ENCODE results near the gene RXFP4.
"Not testable (repeated sequence)": the region's sequence is repeated elsewhere in the genome, so short reads cannot be mapped to it uniquely, and the experiment has no call there.

RXFP4 gene, protein sequence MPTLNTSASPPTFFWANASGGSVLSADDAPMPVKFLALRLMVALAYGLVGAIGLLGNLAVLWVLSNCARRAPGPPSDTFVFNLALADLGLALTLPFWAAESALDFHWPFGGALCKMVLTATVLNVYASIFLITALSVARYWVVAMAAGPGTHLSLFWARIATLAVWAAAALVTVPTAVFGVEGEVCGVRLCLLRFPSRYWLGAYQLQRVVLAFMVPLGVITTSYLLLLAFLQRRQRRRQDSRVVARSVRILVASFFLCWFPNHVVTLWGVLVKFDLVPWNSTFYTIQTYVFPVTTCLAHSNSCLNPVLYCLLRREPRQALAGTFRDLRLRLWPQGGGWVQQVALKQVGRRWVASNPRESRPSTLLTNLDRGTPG

GRCh38 chr1:155940993-155941844 lies at the start of gene RXFP4:
Gene RXFP4, plus strand, starts transcription at chr1:155941638. Its CDS starts 72 bp downstream, at chr1:155941710.
- DNase-seq (ENCODE audit: low read depth in 2 of 2) = no peak

GRCh38 chr1:155892796-155893195 lies 48.6 kb upstream of the RXFP4 start:
- no peak for DNase-seq (ENCODE audit: low read depth in 2 of 2)

DNA sequence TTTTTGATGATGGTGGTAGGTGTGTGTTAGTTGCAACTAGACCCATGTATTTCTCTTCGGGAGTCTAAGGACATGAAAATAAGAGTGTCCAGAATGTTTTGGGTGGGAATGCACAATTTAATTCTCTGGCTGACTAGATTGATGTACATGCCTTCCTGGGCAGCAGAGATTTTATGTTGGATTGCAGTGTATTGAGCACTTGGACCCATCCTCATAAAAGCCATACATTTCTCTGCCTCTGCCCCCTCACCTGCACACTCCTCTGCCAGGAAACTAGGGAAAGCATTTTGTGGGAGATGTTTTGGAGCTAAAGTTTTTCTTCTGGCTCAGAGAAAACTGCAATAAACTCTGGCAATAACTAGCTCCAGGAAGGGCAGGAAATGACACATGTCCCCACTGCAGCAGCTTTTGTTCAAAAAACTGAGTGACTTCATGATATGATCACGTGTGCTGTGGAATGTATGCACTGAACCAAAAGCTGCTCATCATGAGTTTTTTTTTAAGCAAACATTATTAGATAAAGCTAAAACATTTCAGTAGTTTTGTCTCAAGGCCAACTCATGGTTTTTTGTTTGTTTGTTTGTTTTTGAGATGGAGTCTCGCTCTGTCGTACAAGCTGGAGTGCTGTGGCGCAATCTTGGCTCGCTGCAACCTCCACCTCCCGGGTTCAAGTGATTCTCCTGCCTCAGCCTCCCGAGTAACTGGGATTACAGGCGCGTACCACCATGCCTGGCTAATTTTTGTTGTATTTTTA lies 47.9 kb upstream of the RXFP4 start:
- no peak for DNase-seq (ENCODE audit: low read depth in 2 of 2)

DNA sequence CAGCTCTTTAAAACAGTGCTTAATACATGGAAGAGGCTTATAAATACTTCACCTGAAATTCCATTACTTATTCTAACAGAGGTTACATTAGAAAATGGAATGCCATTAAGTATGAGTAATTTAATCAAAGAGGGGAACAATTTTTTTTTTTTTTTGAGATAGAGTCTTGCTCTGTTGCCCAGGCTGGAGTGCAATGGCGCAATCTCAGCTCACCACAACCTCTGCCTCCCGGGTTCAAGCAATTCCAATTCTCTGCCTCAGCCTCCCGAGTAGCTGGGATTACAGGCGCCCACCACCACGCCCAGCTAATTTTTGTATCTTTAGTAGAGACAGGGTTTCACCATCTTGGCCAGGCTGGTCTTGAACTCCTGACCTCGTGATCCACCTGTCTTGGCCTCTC lies 45.8 kb upstream of the RXFP4 start:
- not testable (repeated sequence) for DNase-seq (ENCODE audit: low read depth in 2 of 2)

- DNase-seq (ENCODE audit: low read depth in 2 of 2) = not testable (repeated sequence)
Observed at GRCh38 chr1:155896476-155896875, 45.0 kb upstream of the RXFP4 start.

DNA sequence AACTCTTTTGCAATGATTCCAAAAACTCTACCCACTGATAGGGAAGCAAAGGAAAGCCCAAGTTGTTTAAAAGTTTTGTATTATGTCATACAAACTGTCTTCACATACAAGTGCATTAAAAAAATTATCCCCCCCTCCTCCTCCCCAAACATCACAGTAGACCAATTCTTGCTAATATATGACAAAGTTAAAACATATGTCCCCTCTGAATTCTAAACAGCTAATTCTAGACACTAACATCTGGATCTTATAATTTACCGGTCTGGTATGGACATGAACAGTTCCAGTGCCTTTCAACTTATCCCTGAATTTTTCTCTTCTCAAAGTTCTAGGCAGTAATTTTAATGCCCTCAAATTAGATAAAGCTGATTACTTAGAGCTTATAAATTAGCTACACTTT lies 43.7 kb upstream of the RXFP4 start:
- no peak for DNase-seq (ENCODE audit: low read depth in 2 of 2)

- no peak for DNase-seq (ENCODE audit: low read depth in 2 of 2)
Observed at GRCh38 chr1:155898888-155899287, 42.5 kb upstream of the RXFP4 start.

DNA sequence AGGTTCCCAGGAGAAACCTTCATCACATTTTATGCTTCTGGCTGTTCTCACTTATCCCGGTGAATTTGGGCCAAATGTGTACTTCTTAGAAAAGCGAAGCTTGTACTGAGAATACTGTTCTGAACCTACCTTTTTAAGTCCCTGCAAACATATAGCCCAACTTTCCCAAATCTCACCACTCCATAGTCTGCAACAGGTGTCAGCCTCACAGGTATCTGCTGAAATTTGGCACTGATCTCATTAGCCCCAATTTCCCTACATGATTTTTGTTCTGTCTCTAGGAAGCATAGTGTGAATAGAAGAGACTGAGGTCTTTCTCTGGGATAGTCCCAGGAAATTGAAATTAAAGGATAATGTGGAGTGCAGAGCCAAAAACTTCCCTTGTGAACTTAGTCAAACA lies 41.8 kb upstream of the RXFP4 start:
- DNase-seq (ENCODE audit: low read depth in 2 of 2) = no peak

DNA sequence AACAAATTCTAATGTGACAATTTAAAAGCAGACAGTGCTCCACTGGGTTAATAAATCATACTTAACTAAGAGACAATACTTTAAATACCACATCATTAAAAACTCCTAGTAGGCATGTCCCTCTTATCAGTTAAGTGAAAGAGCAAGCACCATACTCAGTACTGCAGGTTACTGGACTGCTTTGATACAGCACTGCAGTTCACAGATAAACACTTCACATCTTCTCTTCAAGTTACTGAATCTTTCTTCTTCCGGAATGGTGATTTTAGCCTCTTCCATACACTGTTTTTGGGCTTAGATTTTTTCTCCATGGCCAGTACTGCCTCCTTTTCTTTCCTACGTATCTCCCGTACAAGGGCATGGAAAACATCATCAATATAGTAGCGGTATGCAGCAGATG lies 41.3 kb upstream of the RXFP4 start:
- no peak for DNase-seq (ENCODE audit: low read depth in 2 of 2)

DNA sequence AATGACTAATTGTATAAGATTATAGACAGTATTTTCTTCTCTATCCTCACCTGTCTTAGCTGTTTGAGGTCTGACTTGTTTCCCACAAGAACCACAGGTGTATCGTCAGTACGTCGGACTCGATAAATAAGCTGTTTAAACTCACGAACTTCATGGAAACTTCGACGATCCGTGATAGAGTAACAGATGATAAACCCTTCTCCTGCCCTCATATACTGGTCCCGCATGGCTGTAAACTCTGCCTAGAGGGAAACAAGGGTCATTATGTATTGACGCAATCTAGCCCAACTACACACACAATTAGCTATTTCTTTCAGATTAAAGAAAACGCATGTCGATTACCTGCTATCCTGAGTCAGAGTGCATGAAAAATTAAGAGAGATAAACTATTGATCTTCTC lies 37.2 kb upstream of the RXFP4 start:
- no peak for DNase-seq (ENCODE audit: low read depth in 2 of 2)

GRCh38 chr1:155909894-155910293 lies 31.5 kb upstream of the RXFP4 start:
- no peak for DNase-seq (ENCODE audit: low read depth in 2 of 2)

DNA sequence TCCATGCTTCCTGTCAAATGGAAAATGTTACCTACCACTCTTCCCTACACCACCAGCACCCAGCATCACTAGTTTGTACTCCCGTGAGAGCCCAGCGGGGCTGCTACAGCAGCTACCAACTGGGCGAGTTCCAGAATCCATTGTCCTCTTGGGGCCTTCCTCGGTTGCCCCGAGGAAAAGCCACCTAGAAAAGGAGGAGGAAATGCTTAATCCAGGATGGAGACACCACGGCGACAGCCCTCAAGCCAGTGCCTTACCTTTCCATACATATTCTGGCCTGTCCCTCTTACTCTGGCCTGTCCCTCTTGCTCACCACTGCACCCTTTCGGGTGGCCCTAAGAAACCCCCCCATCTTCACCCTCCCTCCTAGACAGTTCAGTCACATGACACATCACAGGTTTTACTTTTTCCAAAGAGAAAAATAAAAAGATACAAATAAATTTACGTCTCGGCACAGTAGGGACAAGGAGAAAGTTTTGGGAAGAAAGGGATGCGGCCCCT lies 30.8 kb upstream of the RXFP4 start:
- DNase-seq (ENCODE audit: low read depth in 2 of 2) = no peak

- DNase-seq (ENCODE audit: low read depth in 2 of 2) = peak; percentile 69 to 75
Observed at GRCh38 chr1:155911156-155912055, 30.0 kb upstream of the RXFP4 start, which contains the start of gene RIT1. Gene RIT1, minus strand, starts transcription at chr1:155911349. Its CDS starts 588 bp downstream, at chr1:155910761.

GRCh38 chr1:155912056-155912536 lies 29.3 kb upstream of the RXFP4 start:
- DNase-seq (ENCODE audit: low read depth in 2 of 2) = no peak

DNA sequence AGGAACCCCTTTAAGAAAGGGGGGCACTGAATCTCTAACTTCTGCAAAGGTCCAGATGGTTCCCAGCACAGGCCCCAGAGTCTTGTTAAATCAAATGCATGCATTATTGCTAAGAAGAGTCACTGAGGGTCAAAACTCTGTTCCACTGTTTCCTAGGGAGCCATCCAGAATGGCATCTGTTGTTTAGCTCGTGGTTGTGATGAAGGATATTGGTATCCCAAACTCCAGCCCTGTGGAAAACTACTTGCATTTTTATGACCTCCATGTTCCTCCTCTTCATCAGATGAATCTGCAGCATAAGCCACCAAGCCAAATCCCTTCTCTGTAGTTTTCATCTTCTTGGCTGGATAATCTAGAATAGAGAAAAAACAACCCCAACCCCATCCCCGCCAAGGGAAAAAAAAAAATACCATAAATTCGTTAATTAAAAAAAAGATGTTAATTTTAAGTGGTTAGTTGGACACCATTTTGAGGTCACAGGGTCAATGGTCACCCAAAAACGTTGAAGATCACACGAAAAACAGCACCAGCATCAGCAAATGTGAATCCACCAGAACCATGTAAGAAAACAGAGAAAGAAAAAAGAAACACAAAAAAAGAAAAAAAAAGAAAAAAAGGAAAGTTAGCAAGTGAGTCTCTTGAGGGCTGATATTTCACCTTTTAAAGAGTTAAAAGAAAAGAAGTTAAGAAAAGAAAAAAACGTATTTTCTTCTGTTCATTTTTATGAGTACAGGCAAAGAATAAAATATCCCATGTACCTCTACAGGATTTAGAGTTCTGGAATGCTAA lies 27.3 kb upstream of the RXFP4 start:
- no peak for DNase-seq (ENCODE audit: low read depth in 2 of 2)

- no peak for DNase-seq (ENCODE audit: low read depth in 2 of 2)
Observed at GRCh38 chr1:155918660-155919059, 22.8 kb upstream of the RXFP4 start.

DNA sequence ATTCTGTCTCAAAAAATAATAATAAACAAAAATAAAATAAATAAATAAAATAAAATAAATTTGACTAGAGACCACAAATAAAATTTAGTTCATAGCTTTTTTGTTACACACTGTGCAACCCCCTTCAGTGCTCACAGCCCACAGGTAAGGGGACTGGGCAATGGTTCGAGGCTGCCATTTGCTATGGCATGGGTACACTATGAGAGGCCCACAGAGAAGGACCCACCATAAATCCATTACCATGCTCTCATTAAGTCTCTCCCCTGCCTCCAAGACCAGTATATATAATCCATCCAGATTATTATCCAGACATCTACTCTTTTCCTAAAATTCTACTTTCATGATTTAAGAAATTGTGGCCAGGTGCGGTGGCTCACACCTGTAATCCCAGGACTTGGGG lies 21.6 kb upstream of the RXFP4 start:
- no peak for DNase-seq (ENCODE audit: low read depth in 2 of 2)

DNA sequence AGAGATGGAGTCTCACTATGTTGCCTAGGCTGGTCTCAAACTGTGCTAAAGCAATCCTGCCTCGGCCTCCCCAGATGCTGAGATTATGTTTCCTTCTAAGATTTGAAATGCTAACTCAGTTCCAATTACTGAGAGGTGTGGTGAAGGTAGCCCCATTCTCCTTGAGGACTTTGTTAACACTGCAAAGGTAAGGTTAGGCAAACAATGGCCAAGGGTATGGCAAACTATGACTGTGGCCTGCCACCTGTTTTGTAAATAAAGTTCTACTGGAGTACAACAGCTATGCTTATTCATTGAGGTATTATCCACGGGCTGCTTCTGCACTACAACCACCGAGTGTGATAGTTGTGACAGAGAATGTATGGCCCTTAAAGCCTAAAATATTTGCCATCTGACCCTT lies 20.7 kb upstream of the RXFP4 start:
- DNase-seq (ENCODE audit: low read depth in 2 of 2) = no peak

DNA sequence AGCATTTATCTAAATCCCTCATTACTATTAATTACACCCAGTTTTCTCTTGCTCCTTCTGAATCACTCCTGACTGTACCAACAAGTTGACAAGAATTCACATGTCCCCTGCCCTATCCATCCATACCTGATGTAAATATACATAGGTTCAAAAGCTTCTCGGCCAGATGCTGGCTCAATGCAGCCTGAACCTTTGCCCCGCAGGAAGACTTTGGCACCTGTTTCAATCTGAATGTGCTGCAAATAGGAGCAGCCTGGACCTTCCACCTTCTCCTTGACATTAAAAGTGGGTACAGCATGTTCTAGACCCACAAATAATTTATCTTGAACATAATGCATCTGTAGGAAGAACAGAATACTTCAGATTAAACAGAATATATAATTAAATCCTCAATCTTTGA lies 15.9 kb upstream of the RXFP4 start:
- DNase-seq (ENCODE audit: low read depth in 2 of 2) = no peak

DNA sequence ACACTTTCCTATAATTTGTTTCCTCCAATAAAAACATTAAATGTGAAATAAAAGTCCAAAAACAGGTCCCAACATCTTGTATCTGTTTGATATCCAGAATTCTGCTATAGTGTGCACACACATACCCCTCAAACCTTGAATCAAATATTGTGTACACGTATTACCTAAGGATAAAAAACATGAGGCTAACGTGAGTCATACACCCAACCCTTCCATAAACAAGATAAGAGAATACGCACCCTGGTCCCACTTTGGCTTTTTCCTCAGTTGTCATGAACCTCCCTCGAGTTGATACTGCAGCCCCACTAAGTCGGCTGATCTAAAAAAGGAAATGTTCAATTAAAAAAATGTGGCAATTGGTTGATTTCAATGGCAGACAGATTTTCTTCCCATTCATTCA lies 12.4 kb upstream of the RXFP4 start:
- DNase-seq (ENCODE audit: low read depth in 2 of 2) = no peak
